ENCODE results near the gene FAM98C. TPM values are rescaled to one million over a fixed set of nuclear protein-coding genes. Genes with fewer than 3 reads are reported as not detected.
"Not testable (repeated sequence)": the region's sequence is repeated elsewhere in the genome, so short reads cannot be mapped to it uniquely, and the experiment has no call there.

Gene FAM98C
- polyA plus RNA-seq, 1 donor (not counting 4 experiments of a cell fraction or from before 2014, with no cell fraction given) = 5.8 TPM

GRCh38 chr19:38361633-38362075 is 41.2 kb upstream of the FAM98C start:
- peak overlapping the region; percentile 72 for H3K4me2 ChIP-seq (ENCODE audit: control insufficient read depth, extremely low read depth, insufficient read depth, low read depth, low read length)
- FAIRE-seq (peak; percentile 17), DNase-seq (ENCODE audit: low read depth, low spot score) (peak; percentile 41)
- H4K20me1 ChIP-seq (ENCODE audit: control insufficient read depth, extremely low read depth, insufficient read depth, low read length) = no peaks in the 10 kb centered on the region
- no peaks in the 10 kb centered on the region for H3K79me2 ChIP-seq (ENCODE audit: control insufficient read depth, insufficient read depth, low read length)
- TF ChIP-seq CTCF (optimal IDR thresholded peaks at IDR 0.05 in 1 of 3, IDR thresholded peaks at IDR 0.05 in 1 of 3, conservative IDR thresholded peaks at IDR 0.05 in 1 of 3; ENCODE audit: extremely low read depth in 1 of 3, insufficient read depth in 2 of 3, low read length in 3 of 3) (peak in 1 of 3 experiments; percentile 39), EZH2 (IDR thresholded peaks at IDR 0.05; ENCODE audit: low read length) (no peak)
- no peak overlapping the region for H3K9ac ChIP-seq (ENCODE audit: control insufficient read depth, extremely low read depth, insufficient read depth, low read length)
- H3K4me3 ChIP-seq (ENCODE audit: control insufficient read depth in 2 of 3, extremely low read depth in 1 of 3, insufficient read depth in 2 of 3, low read depth in 1 of 3, low read length in 3 of 3) = peak overlapping the region; percentile 54 to 73 (median 64)
- H3K9me3 ChIP-seq (ENCODE audit: control insufficient read depth, low read depth, low read length) = no peaks in the 10 kb centered on the region
- H3K27me3 ChIP-seq (ENCODE audit: control insufficient read depth, extremely low read depth, insufficient read depth, low read length) = peaks cover 30% of the 10 kb centered on the region
- peak overlapping the region; percentile 97 for H2AFZ ChIP-seq (ENCODE audit: control insufficient read depth, low read length)
- H3K36me3 ChIP-seq (ENCODE audit: control insufficient read depth in 2 of 2, extremely low read depth in 1 of 2, insufficient read depth in 2 of 2, low read length in 2 of 2) = no peaks in the 10 kb centered on the region
- H3K4me1 ChIP-seq (ENCODE audit: control insufficient read depth, extremely low read depth, insufficient read depth, low read length) = peaks cover 6% of the 10 kb centered on the region
- H3K27ac ChIP-seq (ENCODE audit: control insufficient read depth, insufficient read depth, low read length) = no peak overlapping the region
- dilution Hi-C loops (cut with MboI; ENCODE audit: extremely low pct_ligation_motif_present, low sequenced_read_pairs) = no loop called here
- H3K9me1 ChIP-seq (ENCODE audit: control insufficient read depth, extremely low read depth, insufficient read depth, low read length) = no peaks in the 10 kb centered on the region

GRCh38 chr19:38362076-38362945 is 40.6 kb upstream of the FAM98C start:
- no peak overlapping the region for H3K27ac ChIP-seq (ENCODE audit: control insufficient read depth, insufficient read depth, low read length)
- H3K9me3 ChIP-seq (ENCODE audit: control insufficient read depth, low read depth, low read length) = no peaks in the 10 kb centered on the region
- peak overlapping the region; percentile 33 for H3K9ac ChIP-seq (ENCODE audit: control insufficient read depth, extremely low read depth, insufficient read depth, low read length)
- no peak for FAIRE-seq
- H3K36me3 ChIP-seq (ENCODE audit: control insufficient read depth in 2 of 2, extremely low read depth in 1 of 2, insufficient read depth in 2 of 2, low read length in 2 of 2) = no peaks in the 10 kb centered on the region
- peak; percentile 28 for DNase-seq (ENCODE audit: low read depth, low spot score)
- H2AFZ ChIP-seq (ENCODE audit: control insufficient read depth, low read length) = peak overlapping the region; percentile 97
- TF ChIP-seq EZH2 (IDR thresholded peaks at IDR 0.05; ENCODE audit: low read length) = no peak
- no peak for TF ChIP-seq CTCF (optimal IDR thresholded peaks at IDR 0.05 in 1 of 3, IDR thresholded peaks at IDR 0.05 in 1 of 3, conservative IDR thresholded peaks at IDR 0.05 in 1 of 3; ENCODE audit: extremely low read depth in 1 of 3, insufficient read depth in 2 of 3, low read length in 3 of 3)
- H3K27me3 ChIP-seq (ENCODE audit: control insufficient read depth, extremely low read depth, insufficient read depth, low read length) = peaks cover 30% of the 10 kb centered on the region
- H3K79me2 ChIP-seq (ENCODE audit: control insufficient read depth, insufficient read depth, low read length) = no peaks in the 10 kb centered on the region
- no peaks in the 10 kb centered on the region for H3K9me1 ChIP-seq (ENCODE audit: control insufficient read depth, extremely low read depth, insufficient read depth, low read length)
- peaks cover 6% of the 10 kb centered on the region for H3K4me1 ChIP-seq (ENCODE audit: control insufficient read depth, extremely low read depth, insufficient read depth, low read length)
- no peaks in the 10 kb centered on the region for H4K20me1 ChIP-seq (ENCODE audit: control insufficient read depth, extremely low read depth, insufficient read depth, low read length)
- peak overlapping the region; percentile 54 to 73 (median 64) for H3K4me3 ChIP-seq (ENCODE audit: control insufficient read depth in 2 of 3, extremely low read depth in 1 of 3, insufficient read depth in 2 of 3, low read depth in 1 of 3, low read length in 3 of 3)
- dilution Hi-C loops (cut with MboI; ENCODE audit: extremely low pct_ligation_motif_present, low sequenced_read_pairs) = no loop called here
- H3K4me2 ChIP-seq (ENCODE audit: control insufficient read depth, extremely low read depth, insufficient read depth, low read depth, low read length) = peak overlapping the region; percentile 72

- H3K27ac ChIP-seq (ENCODE audit: control insufficient read depth, insufficient read depth, low read length); H3K9me1 ChIP-seq (ENCODE audit: control insufficient read depth, extremely low read depth, insufficient read depth, low read length); H3K9me3 ChIP-seq (ENCODE audit: control insufficient read depth, low read depth, low read length); H3K9ac ChIP-seq (ENCODE audit: control insufficient read depth, extremely low read depth, insufficient read depth, low read length); H3K79me2 ChIP-seq (ENCODE audit: control insufficient read depth, insufficient read depth, low read length); FAIRE-seq; DNase-seq (ENCODE audit: low read depth, low spot score); H3K36me3 ChIP-seq (ENCODE audit: control insufficient read depth in 2 of 2, extremely low read depth in 1 of 2, insufficient read depth in 2 of 2, low read length in 2 of 2); H3K4me1 ChIP-seq (ENCODE audit: control insufficient read depth, extremely low read depth, insufficient read depth, low read length); H2AFZ ChIP-seq (ENCODE audit: control insufficient read depth, low read length); dilution Hi-C loops (cut with MboI; ENCODE audit: extremely low pct_ligation_motif_present, low sequenced_read_pairs); H4K20me1 ChIP-seq (ENCODE audit: control insufficient read depth, extremely low read depth, insufficient read depth, low read length): not testable (repeated sequence)
- Histone ChIP-seq H3K4me3 (ENCODE audit: control insufficient read depth in 2 of 3, extremely low read depth in 1 of 3, insufficient read depth in 2 of 3, low read depth in 1 of 3, low read length in 3 of 3) (peak overlapping the region in 2 of 3 experiments; percentile 54 to 64), H3K4me2 (ENCODE audit: control insufficient read depth, extremely low read depth, insufficient read depth, low read depth, low read length) (peak overlapping the region; percentile 72), H3K27me3 (ENCODE audit: control insufficient read depth, extremely low read depth, insufficient read depth, low read length) (peaks cover 29% of the 10 kb centered on the region)
Measured at GRCh38 chr19:38362946-38363688, 39.8 kb upstream of the FAM98C start.

All from keratinocyte (primary cell).